AG08395 (cell line): Measurements from ENCODE around the gene MRPL23.

ENCODE experiments used
- DNase-seq: peaks from one replicate; pipeline ENCODE4 v3.0.0; 2012; ENCODE audit warnings: mixed read lengths, low spot score

Gene MRPL23

DNA sequence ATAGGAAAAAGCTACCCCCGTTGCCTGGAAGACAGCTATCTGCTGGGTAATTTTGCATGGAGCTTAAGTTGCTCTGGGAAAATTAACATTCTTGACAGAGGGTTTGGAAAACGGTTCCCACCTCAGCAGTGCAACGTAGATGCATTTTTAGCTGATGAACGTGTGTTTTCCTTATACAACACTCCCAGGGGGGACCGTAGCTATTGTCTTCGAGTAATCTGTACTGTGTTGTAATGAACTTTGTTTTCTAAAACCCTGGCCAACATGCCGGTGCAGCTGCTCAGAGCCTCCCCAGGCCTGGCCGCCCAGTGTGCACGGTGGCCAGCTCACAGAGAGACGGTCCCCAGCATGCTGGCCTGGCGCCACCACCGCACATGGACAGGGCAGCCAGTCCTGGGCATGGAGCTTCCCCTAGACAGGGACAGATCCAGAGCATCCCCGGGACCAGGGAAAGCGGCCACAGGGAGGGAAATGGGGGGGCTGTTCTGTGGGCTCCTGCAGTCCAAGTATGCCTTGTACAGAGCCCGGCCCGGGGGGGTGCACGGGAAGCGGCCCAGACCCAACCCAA lies 25.5 kb upstream of the MRPL23 start:
- DNase-seq, result peak; percentile 44

DNA sequence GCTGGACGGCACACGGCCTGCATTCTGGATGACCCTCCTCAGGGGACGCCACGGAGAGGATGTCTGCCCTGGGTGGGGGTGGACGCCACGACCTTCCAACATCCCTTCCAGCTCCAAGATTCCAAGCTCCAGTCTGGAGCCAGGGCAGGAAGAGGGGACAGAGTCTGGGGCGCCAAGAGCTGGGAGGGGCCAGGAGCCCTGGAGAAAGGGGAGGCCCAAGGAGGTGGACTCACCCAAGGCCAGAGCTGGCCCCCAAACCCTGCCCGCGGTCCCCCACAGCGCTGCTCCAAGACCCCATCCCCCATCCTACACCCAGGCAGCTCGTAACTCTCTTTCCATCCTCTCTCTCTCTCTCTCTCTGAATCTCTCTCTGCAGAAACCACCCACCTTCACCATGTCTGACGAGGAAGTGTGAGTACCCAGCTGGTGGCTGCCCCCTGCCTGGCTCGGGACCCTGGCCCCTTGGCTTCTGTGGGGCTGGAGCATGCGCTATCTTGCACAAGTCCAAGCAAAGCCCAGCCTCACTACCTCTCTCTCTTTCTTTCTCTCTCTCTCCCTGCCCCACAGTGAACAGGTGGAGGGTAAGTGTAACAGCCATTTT lies 24.6 kb upstream of the MRPL23 start:
- no peak for DNase-seq

DNA sequence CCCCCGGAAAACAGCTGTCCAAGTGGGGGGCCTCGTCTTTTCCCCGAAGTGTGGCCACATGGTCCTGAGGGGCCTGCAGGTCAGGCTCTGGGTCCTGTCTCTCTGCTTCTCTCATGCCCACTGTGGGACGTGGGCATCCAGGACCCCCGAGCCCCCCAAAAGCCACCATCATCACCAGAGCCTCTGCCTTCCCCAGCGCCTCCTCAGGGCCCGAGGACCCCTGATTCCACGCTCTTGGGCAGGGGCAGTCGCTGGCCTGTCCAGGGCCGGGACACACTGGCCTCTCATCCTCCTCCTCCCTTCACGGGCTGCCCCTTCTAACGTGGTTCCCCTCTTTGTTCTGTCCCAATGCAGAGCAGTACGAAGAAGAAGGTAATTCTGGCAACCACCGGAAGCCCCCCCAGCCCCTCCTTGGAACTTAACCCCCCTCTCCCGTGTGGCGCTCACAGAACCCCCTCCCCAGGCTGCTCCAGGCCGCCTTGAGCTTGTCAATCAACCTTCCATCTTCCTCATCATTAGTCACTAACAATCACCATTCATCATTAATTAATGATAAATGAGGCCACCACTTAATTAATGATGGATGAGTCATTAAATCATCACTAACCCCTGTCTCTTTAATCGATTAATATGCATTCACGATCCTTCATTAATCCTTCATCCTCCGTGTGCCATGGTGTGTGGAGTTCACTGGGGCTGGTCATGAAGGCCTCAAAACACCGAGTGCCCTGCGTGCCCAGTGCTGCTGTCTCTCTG lies 23.8 kb upstream of the MRPL23 start:
- no peak for DNase-seq

DNA sequence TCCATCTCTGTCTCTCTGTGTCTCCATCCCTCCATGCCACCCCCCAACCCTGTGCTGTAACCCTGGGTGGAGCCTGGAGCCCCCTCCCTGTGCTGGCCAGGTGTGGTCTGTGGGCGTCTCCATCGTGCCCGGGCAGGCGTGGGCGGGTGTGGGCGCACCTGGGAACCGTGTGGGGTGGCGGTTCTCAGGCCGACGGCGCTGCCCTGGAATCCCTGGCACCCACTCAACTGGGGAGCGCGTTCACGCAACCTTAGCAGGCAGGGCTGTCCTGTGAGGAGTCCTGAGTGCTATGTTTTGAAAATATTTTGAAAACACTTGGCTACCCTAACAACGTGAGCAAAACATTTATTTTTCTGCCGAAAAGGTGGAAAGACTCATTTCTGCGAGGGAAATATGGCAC lies 23.0 kb upstream of the MRPL23 start:
- DNase-seq, result no peak

DNA sequence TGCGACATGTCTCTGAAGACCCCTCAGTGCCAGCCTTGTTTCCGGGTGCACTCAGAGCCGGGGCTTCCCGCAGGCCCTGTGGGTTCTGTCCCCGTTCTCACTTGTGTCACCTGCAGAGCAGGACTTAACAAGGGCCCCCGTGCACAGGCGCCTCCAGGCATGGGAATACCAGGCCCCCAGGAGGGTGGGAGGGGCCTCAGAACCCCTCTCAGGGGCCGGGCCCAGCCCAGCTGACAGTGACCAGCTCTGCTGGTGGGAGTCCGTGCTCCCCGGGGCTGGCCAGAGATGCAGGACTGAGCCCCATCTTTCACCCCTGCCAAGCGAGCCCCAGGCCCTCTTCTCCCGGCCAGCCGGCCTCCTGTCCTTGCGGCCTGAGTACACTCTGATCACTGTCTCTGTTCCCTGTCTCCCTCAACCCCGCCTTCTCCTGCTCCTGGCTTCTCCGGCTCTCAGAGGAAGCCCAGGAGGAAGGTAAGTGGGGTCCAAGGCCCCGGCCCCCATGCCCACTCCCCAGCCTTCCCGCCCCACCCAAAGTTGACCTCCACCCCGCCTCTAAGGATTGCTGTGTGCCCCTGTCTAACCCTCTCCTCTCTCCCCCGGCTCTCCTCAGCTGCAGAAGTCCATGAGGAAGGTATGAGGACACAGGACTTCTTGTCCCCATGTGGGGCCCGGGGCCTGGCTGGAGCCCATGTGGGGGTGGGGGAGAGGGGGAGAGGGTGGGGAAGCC lies 22.3 kb upstream of the MRPL23 start:
- DNase-seq, result no peak

DNA sequence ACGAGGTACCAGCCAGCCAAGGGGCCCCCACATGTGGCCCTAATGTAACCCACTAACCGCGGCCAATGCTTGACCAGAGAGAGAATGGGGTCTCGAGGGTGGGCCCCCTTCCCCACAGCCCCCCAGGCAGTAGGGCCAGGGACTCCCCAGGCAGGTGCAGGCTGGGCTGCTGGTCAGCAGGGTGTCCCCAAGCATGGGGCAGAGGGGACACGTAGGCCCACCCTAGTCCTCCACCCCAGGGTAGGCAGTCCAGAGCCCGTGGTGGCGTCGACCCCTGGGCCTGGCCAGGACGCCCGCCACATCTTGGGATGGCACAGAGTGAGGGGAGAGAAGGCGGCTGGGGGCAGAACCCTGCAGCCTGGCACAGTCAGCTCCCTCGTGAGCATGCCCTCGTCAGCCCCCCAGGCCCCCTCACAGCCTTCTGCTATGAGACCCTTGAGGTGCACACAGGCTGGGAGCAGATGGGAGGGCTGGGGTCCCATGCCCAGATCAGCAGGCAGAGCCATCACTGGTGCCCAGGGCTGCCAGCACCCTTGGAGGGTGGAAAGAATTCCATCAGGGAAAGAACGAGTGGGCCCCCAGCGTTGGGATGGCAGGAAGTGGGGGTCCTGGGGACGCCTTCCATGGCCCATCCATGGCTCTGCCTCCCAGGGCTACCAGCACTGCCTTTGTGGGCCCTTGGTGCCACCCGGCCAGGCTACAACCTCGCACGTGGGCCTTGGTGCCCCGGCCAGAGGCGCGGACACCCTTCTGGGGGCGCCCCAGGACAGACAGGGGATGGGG lies 21.6 kb upstream of the MRPL23 start:
- no peak for DNase-seq

DNA sequence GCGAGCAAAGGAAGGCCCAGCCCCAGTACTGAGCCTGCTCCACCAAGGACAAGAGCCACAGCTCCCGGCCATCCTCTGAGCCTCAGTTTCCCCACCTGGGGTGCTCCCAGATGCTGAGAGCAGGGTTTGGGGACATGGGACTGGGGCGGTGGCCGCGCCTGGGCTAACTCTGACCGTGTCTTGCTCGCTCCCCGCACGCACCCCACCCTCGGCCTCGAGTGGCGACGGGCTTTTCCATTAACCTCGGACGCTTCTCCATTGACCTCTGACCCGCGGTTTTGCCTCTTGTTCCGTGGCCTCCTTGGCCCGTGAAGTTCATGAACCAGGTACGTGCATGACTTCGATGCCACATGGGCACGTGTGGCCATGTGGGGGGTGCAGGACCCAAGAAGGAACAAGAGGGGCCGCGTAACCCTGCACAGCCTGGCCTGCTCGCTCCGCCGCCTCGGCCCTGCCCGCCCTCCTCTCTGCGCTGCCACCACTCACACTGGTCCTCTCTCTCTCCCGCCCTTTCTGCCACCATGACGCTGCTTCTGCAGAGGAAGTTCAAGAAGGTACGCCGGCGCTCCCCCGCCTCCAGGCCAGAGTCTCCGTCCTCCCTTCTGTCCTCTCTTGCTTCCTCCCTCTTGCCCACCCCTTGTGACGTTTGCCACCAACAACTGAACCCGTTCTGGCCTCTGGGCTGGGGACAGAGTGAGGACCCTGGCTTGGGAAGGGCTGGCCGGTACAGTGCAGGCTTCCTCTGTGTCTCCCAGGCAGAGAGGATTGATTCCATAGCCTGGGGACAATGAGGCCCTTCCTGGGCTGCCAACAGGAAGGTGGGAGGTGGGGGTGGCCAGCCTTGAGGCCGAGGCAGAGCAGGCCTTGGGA lies 20.7 kb upstream of the MRPL23 start:
- DNase-seq, result no peak

DNA sequence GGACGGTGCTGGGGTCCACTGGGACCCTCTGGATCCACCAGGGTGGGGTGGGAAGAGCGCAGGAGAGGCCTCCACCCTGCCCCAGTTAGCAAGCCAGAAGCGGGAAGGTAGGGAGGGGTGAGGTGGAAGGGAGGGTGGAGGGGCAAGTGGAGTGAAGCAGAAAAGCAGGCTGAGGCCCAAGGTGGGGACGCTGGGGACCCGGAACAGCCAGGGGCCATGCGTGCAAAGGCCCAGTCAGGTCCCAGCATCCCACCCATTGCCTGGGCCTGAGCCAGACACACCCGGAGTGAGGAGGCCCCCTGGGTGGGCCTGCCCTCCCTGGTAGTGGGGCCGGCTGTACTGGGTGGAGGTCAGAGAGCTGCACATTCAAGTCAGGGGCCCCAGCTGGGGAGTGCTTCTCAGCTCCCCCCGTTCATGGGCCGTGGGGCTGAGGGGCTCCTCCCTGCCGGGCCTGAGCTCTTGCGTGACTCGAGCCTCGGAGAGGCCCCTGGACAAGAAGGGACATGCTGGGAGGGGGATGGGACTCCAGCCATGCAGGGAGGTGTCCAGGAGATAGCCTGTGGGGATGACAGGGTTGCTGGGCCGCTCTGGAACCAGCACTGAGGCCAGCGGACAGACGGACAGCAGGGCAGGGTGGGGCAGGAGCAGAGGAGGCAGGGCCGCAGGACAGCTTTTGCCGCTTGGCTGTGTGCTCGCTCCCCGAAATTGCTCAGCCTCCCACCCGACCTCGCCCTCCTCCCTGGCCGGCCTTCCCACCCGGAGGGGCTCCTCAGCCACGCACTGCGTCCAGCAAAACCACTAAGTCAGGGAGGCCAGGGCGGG lies 19.9 kb upstream of the MRPL23 start:
- no peak for DNase-seq

DNA sequence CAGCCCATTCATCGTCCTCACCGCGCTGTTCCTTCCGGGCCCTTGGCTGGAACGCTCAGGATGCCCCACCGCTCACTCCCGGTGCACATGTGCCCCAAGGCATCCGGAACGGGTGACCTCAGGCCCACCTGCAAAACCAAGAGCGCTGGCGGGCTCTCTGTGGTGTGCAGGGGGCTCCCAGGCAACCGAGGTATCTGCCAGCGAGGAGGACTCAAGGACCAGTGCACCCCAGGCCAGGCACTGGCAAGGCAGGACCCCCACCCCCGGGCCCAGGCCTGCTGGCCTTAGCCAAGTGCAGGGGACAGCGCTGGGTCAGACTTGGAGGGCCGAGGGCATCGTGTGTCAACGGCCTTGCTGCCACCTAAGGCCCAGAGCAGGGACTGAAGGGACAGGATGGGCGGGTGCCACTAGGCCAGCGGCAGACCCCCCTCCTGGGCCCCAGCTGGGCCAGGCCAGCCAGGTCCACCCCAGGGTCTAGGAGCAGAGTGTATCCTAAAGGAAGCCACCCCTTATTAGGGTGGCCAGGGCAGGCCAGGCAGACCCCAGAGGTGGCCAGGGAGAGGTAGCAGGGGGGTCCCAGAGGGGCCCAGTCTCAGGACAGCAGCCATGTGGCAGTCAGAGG lies 19.2 kb upstream of the MRPL23 start:
- DNase-seq, result no peak

DNA sequence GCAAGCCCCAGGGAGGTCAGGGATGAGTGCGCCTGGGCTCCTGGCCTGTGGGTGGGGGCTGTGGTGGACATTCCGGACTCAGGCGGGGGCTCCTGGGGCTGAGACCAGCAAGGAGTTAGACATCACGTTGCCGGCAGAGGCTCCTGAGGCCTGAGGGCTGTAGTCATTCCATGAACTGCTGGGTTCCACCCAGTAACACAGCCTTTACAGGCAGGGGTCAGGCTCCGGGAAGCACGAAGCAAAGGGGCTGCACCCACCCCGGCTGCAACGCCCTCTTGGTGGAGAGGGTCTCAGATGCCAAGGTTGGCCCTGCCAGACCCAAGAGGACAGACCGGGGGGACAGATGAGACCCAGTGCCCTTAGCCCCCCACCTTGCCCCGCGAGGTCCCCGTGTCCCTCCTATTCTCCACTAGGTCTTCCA lies 18.7 kb upstream of the MRPL23 start:
- no peak for DNase-seq

DNA sequence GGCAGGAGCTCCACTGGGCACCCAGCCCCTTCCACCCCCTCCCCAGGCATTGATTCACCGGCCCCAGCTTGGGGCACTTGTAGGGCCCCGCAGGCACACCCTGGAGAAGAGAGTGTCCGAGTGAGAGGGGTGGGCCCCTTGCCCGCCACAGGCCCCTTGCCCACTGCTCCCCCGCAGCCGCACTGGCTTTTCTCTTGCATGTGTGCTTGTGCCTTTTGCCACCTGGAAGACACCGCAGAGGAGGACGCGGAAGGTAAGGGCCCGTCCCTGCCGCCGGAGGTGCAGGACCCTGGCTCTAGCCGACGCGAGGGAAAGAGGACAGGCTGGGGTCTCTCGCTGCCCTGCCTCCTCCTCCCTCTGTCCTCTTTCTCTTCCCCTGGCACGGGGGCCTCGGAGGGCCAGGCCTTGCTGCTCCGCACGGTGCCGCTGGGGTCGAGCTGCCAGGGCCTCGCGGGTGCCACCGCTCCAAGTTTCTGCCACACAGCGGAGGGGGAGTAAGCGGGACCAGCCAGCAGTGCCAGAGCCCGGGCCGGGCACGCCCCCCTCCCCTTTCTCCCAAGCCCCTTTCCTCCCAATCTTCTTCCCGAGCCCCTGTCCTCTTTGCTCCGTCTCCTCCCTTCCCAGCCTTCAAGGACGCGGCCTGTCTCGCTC lies 18.1 kb upstream of the MRPL23 start:
- no peak for DNase-seq

DNA sequence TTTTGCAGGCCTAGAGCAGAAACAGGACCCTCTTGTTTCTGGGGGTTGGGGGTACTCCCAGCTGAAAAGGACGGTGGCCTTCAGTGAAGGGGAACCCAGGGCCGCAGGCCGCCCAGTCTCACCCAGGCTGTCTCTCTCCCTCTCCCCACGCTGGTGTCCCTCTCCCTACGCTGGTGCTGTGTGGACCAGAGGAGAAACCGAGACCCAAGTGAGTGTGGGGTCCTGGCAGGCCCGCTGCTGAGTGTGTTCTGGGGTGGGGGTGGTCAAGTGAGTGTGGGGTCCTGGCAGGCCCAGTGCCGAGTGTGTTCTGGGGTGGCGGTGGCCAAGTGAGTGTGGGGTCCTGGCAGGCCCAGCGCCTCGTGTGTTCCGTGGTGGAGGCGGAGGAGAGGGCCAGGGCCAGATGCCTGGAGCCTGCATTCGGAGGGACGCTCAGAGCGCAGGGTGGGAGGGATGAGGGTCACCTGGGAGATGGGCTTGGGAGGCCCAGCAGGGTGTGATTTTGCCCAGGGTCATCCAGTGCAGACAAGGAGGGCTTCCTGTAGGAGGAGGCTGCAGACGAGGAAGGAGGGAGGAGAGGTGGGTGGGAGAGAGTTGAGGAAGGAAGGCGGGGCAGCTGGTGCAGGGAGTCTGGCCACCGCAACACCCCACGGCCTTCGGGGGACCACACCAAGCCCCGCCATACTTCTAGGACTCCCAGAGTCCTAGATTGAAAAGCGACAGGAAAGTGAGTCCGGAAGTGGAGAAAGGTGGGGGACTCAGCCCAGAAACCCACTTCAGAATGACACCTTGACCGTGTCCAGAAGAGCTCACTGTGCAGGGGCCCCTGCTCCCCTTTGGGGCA lies 17.3 kb upstream of the MRPL23 start:
- no peak for DNase-seq

DNA sequence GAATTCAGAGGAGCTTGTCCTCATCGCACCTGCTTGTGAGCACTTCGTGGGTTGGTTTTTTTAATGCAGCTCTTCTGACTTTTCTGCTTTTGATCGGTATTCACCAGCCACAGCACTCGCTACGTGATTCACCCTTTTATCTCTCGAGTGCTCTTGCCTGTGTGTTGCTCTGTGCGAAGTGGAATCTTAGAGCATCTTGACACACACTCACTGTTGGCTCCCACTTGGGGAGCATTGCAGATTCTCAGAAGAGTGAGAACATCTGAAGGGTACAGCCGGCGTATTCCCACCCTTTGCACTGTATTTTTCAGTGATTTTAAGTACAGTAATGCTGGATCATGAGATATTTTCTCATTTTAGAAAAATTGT lies 16.7 kb upstream of the MRPL23 start:
- DNase-seq, result no peak

DNA sequence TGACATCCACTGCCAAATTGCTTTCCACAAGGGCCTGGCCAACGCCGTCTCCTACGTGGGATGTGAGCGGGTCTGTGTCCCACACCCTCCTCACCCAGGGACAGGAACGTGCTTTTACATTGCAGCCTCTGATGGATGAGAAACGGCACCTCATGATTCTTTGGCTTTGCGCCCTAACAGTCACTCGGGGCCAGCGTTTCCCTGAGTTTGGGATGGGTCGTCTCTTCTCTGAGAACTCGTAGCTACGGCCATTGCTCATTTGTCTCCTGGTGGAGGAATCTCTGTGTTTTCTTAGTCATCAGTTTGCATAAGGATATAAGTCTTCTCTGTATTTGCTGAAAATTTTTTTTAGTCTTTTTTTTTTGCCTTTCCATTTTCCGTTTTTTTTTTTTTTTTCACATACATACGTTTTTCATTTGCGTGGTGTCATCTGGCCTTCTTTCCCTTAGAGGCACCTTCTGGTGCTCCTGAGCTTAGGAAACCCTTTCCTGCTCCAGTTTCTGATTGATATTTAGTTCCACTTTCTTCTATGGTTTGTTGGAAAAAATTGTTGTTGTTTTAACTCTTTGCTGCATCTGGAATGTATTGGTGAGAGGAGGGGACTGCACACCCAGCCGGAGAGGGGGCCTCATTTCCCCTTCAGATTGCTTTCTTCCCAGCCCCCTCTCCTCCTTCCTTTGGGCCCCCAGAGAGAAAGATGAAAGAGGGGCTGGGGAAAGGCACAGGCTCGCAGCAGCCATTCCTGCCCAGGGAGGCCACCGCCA lies 15.6 kb upstream of the MRPL23 start:
- DNase-seq, result no peak

DNA sequence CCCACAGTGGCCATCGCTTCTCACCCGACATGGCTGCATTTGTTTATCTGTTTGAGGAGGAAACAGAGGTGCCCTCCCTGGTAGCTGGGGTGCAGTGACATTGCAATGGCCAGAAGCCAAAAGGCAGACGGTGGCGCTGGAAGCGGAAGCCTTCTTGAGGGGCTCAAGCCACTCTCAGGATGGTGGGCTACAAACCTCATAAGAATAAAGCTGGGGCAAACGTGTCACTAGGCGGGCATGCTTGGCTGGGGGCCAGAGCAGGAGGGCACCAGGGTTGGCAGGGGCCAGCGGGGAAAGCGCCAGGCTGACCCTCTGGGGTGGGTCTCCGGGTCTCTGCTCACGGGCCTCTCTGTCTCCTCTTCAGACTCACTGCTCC lies 15.0 kb upstream of the MRPL23 start:
- DNase-seq, result no peak

DNA sequence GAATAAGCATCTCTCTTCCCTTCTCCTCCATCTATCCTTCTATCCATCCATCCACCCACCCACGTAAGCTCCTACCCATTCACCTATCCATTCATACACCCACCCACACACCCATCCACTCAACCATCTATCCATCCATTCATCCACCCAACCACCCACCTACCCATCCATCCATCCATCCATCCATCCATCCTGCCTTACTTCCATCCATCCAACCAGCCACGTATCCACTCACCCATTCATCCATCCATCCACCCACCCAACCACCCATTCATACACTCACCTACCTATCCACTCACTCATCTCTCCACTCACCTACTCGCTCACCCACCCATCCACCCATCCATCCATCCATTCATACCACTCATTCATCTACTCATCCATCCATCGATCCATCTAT lies 14.5 kb upstream of the MRPL23 start:
- DNase-seq, result no peak

DNA sequence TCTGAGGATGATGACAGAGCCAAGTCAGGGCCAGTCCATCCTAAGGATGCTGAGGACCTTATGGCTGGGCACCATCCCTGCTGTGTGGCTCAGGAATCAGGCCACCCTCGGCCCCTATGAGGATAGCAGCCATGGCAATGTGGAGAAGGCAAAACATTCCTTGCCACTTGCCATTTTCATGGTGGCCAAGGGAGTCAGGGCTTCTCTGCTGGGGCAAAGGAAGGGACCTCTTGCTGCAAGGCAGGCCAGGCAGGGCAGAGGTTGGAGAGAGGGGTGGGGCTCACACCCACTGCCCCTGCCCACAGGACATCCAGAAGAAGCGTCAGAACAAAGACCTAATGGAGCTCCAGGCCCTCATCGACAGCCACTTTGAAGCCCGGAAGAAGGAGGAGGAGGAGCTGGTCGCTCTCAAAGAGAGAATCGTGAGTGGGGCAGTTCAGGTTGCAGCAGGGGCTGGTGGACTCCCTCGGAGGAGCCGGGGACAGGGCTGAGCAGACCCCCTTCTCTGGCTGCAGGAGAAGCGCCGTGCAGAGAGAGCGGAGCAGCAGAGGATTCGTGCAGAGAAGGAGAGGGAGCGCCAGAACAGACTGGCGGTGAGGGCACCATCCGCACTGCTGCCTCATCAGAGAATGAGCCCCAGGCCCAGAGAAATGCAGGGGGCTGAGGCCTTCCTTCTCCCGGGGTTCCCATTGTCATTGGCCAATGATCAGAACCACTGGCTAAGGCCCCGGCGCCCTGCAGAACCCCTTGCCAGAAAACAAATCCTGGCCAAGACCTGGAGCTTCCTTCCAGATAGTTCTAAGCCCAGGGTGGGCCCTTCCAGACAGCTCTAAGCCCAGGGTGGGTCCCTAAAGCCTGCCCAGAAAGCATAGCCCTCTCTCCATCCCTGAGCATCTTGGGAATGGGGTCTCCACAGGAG lies 13.5 kb upstream of the MRPL23 start:
- DNase-seq, result no peak
